Activated naive CD8-positive, alpha-beta T cell treated with anti-CD3 and anti-CD28 coated beads, Interleukin-2, amount 10 ng/mL, durations not matched to agents 7 days and 5 days (primary cell): ENCODE results near the gene FBXO42. TPM values are rescaled to one million over a fixed set of nuclear protein-coding genes. Genes with fewer than 3 reads are reported as not detected.

Experiments used
- ATAC-seq: fragments of 150-1000 bp; cut with Tn5 transposase; one replicate; pipeline ENCODE4 v1.10.0; 2021; ENCODE audit warnings: low read depth, moderate library complexity
- POLR2A ChIA-PET: fragments of 350-600 bp; sonication (Branson Sonifier 250); formaldehyde crosslinking; loops from one replicate; lab custom pipeline; 2021; ENCODE audit warnings: antibody characterized with exemption; lab: Charles Lee
- DNase-seq: peaks from one replicate; pipeline ENCODE4 v3.0.0; 2021
- H3K27ac Mint-ChIP-seq: one replicate; pipeline ENCODE4 v1.8.0; 2022; ENCODE audit warnings: mild to moderate bottlenecking, mixed read lengths
- H3K27me3 Mint-ChIP-seq: one replicate; pipeline ENCODE4 v1.8.0; 2022; ENCODE audit warnings: mild to moderate bottlenecking, moderate library complexity, mixed read lengths
- H3K36me3 Mint-ChIP-seq: one replicate; pipeline ENCODE4 v1.8.0; 2021; ENCODE audit warnings: mild to moderate bottlenecking, mixed read lengths
- H3K4me1 Mint-ChIP-seq: one replicate; pipeline ENCODE4 v1.8.0; 2021; ENCODE audit warnings: mixed read lengths
- H3K4me3 Mint-ChIP-seq: one replicate; pipeline ENCODE4 v1.8.0; 2022; ENCODE audit warnings: mild to moderate bottlenecking, moderate library complexity, mixed read lengths
- H3K9me3 Mint-ChIP-seq: one replicate; pipeline ENCODE4 v1.8.0; 2021; ENCODE audit warnings: mixed read lengths
- total RNA-seq, 2 experiments: library from RNA; stranded (reverse); gene quantifications; one replicate each; pipeline ENCODE4 v1.2.3, GENCODE V29; 2021

The FBXO42 gene
- total RNA-seq, 2 experiments from 2014 or later: 22.3 to 25.1 TPM

- POLR2A ChIA-PET: interaction anchor here (0.7 to 1.1 kb wide), 2 partner anchors 8 to 28 kb away, joined by 3 to 9 read pairs; partner anchors contain the start of gene CPLANE2
- Mint-ChIP-seq H3K4me3 (no peak overlapping the region), H3K27me3 (peaks cover 6% of the 10 kb centered on the region), H3K4me1 (peaks cover 2% of the 10 kb centered on the region), H3K9me3 (no peaks in the 10 kb centered on the region), H3K36me3 (no peaks in the 10 kb centered on the region), H3K27ac (no peak overlapping the region)
- DNase-seq (no peak), ATAC-seq (no peak)
Measured at GRCh38 chr1:16209132-16209846, 143.0 kb downstream of the FBXO42 start.

GRCh38 chr1:16208270-16208987 is 143.9 kb downstream of the FBXO42 start:
- DNase-seq: no peak
- H3K36me3 Mint-ChIP-seq: no peaks in the 10 kb centered on the region
- no peaks in the 10 kb centered on the region for H3K9me3 Mint-ChIP-seq
- peaks cover 2% of the 10 kb centered on the region for H3K4me1 Mint-ChIP-seq
- POLR2A ChIA-PET: interaction anchor here (1.1 to 2.8 kb wide), 3 partner anchors 8 to 129 kb away, joined by 7 to 31 read pairs (median 9); partner anchors contain the start of gene CPLANE2
- H3K27ac Mint-ChIP-seq: no peak overlapping the region
- H3K27me3 Mint-ChIP-seq: peaks cover 6% of the 10 kb centered on the region
- H3K4me3 Mint-ChIP-seq: no peak overlapping the region
- ATAC-seq: no peak

GRCh38 chr1:16207318-16208269 is 144.7 kb downstream of the FBXO42 start:
- DNase-seq (no peak), ATAC-seq (no peak)
- no peaks in the 10 kb centered on the region for H3K9me3 Mint-ChIP-seq
- H3K36me3 Mint-ChIP-seq: no peaks in the 10 kb centered on the region
- POLR2A ChIA-PET: interaction anchor here (1.0 to 2.8 kb wide), 5 partner anchors 9 to 129 kb away, joined by 6 to 31 read pairs (median 12); partner anchors contain the start of gene CPLANE2
- H3K4me3 Mint-ChIP-seq: peak overlapping the region; percentile 78
- peaks cover 3% of the 10 kb centered on the region for H3K27me3 Mint-ChIP-seq
- H3K4me1 Mint-ChIP-seq: peaks cover 2% of the 10 kb centered on the region
- peak overlapping the region; percentile 98 for H3K27ac Mint-ChIP-seq

- Mint-ChIP-seq H3K9me3 (no peaks in the 10 kb centered on the region), H3K4me3 (peak overlapping the region; percentile 78), H3K4me1 (peaks cover 2% of the 10 kb centered on the region), H3K27me3 (peaks cover under 1% of the 10 kb centered on the region), H3K36me3 (no peaks in the 10 kb centered on the region), H3K27ac (peak overlapping the region; percentile 98)
- POLR2A ChIA-PET: interaction anchor here (0.7 to 2.8 kb wide), 7 partner anchors 10 to 128 kb away, joined by 4 to 31 read pairs (median 7); partner anchors contain the start of gene CPLANE2
- ATAC-seq (peak; percentile 94), DNase-seq (peak; percentile 94)
Measured at GRCh38 chr1:16206547-16207317, 145.5 kb downstream of the FBXO42 start.

- H3K27ac Mint-ChIP-seq: peak overlapping the region; percentile 98
- peak overlapping the region; percentile 78 for H3K4me3 Mint-ChIP-seq
- H3K9me3 Mint-ChIP-seq: no peaks in the 10 kb centered on the region
- no peaks in the 10 kb centered on the region for H3K36me3 Mint-ChIP-seq
- ATAC-seq (peak; percentile 1), DNase-seq (no peak)
- H3K4me1 Mint-ChIP-seq: peaks cover 2% of the 10 kb centered on the region
- no peaks in the 10 kb centered on the region for H3K27me3 Mint-ChIP-seq
- POLR2A ChIA-PET: interaction anchor here (0.6 to 2.8 kb wide), 5 partner anchors 11 to 136 kb away, joined by 3 to 31 read pairs (median 12); partner anchors contain the start of gene CPLANE2
Measured at GRCh38 chr1:16205891-16206546, 146.3 kb downstream of the FBXO42 start.

- no peaks in the 10 kb centered on the region for H3K27me3 Mint-ChIP-seq
- POLR2A ChIA-PET: interaction anchor here (2.7 to 2.8 kb wide), 2 partner anchors 11 to 38 kb away, joined by 12 to 31 read pairs; no protein-coding TSS in a partner anchor
- H3K27ac Mint-ChIP-seq: no peak overlapping the region
- no peaks in the 10 kb centered on the region for H3K9me3 Mint-ChIP-seq
- H3K4me1 Mint-ChIP-seq: peaks cover 2% of the 10 kb centered on the region
- no peaks in the 10 kb centered on the region for H3K36me3 Mint-ChIP-seq
- ATAC-seq (no peak), DNase-seq (no peak)
- H3K4me3 Mint-ChIP-seq: no peak overlapping the region
Measured at GRCh38 chr1:16205334-16205671, 147.0 kb downstream of the FBXO42 start.

GRCh38 chr1:16204634-16205333 is 147.5 kb downstream of the FBXO42 start:
- POLR2A ChIA-PET: interaction anchor here (0.5 to 2.7 kb wide), 2 partner anchors 38 to 623 kb away, joined by 4 to 12 read pairs; no protein-coding TSS in a partner anchor
- H3K9me3 Mint-ChIP-seq: no peaks in the 10 kb centered on the region
- DNase-seq (peak; percentile 67), ATAC-seq (no peak)
- no peaks in the 10 kb centered on the region for H3K27me3 Mint-ChIP-seq
- no peak overlapping the region for H3K27ac Mint-ChIP-seq
- no peak overlapping the region for H3K4me3 Mint-ChIP-seq
- no peaks in the 10 kb centered on the region for H3K36me3 Mint-ChIP-seq
- peaks cover 2% of the 10 kb centered on the region for H3K4me1 Mint-ChIP-seq

GRCh38 chr1:16204216-16204615 is 148.1 kb downstream of the FBXO42 start:
- POLR2A ChIA-PET: no interaction called here
- H3K27me3 Mint-ChIP-seq: no peaks in the 10 kb centered on the region
- H3K36me3 Mint-ChIP-seq: no peaks in the 10 kb centered on the region
- no peak for DNase-seq
- H3K9me3 Mint-ChIP-seq: no peaks in the 10 kb centered on the region
- H3K4me3 Mint-ChIP-seq: no peak overlapping the region
- peaks cover 5% of the 10 kb centered on the region for H3K4me1 Mint-ChIP-seq
- no peak overlapping the region for H3K27ac Mint-ChIP-seq
- no peak for ATAC-seq

GRCh38 chr1:16203550-16203949 is 148.7 kb downstream of the FBXO42 start:
- Mint-ChIP-seq H3K4me1 (peaks cover 9% of the 10 kb centered on the region), H3K27ac (no peak overlapping the region)
- POLR2A ChIA-PET: no interaction called here

GRCh38 chr1:16202281-16203210 is 149.7 kb downstream of the FBXO42 start:
- no peaks in the 10 kb centered on the region for H3K9me3 Mint-ChIP-seq
- POLR2A ChIA-PET: interaction anchor here (0.5 to 0.6 kb wide), 2 partner anchors 55 to 851 kb away, joined by 3 to 5 read pairs; partner anchors contain the start of gene SDHB
- peaks cover 9% of the 10 kb centered on the region for H3K4me1 Mint-ChIP-seq
- H3K36me3 Mint-ChIP-seq: no peaks in the 10 kb centered on the region
- no peak overlapping the region for H3K27ac Mint-ChIP-seq
- H3K27me3 Mint-ChIP-seq: no peaks in the 10 kb centered on the region
- ATAC-seq (no peak), DNase-seq (no peak)
- H3K4me3 Mint-ChIP-seq: no peak overlapping the region

More at GRCh38 chr1:16203550-16203949, 148.7 kb downstream of the FBXO42 start:
- no peak for ATAC-seq
- no peak for DNase-seq
- Mint-ChIP-seq H3K27me3 (no peaks in the 10 kb centered on the region), H3K4me3 (no peak overlapping the region), H3K9me3 (no peaks in the 10 kb centered on the region), H3K36me3 (no peaks in the 10 kb centered on the region)
